Epidermal melanocyte (primary cell): ENCODE measurements around the gene ZBTB37.
"Not testable (repeated sequence)": the region's sequence is repeated elsewhere in the genome, so short reads cannot be mapped to it uniquely, and the experiment has no call there.

Experiments
- DNase-seq: peaks from one replicate; pipeline ENCODE4 v3.0.0; 2011; ENCODE audit warnings: low spot score; ENCODE audit not compliant: insufficient read length

ZBTB37 gene

DNA sequence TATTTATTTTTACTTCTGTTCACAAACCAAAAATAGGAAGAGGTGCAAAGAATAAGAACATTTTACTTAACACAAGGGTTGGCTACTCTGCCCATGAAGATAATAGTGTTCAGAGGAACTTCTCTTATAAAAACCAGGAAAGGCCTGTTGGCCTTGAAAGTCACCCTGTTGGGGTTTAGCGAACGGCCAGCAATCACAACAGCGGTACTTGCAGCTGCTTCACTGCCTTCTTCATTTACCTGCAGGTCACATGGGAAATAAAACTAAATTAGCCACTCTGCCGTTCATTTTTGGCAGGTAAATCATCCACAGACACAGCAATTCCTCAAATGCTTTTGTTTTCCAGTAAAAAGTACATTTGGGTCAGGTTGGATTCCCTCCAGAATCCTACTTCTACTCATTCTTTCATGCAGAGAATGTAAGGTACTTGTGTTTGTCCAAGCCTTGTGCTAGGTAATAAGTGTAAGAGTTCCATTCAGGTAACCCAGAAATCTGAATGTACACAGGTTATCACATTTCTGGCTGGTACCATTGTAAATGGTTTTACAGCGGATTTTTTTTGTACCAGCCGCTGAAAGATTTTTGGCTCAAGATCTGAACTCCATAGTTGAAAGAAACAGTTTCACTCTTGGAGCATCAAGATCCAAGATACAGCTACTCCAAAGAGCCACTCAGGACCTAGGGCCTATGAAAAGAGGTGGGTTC is 35.8 kb downstream of the ZBTB37 start:
- no peak for DNase-seq

DNA sequence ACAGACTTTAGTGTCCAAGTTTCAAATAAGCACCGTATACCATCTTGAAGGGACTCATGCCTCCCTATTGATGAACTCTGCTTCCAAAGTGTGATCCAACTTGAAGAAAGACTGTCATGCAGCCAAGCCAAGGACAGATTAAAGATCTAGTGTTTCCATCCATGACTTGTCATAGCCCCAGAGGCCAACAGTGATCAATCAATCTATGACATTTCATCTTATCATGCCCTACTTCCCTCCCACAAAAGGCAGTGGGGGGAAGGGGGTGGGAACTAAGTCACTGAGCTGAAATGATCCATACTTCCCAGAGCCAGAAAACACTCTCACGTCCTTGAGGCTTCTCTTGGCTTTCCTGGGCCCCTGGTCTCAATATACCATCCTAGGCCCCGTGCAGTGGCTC is 44.9 kb downstream of the ZBTB37 start:
- DNase-seq: no peak

DNA sequence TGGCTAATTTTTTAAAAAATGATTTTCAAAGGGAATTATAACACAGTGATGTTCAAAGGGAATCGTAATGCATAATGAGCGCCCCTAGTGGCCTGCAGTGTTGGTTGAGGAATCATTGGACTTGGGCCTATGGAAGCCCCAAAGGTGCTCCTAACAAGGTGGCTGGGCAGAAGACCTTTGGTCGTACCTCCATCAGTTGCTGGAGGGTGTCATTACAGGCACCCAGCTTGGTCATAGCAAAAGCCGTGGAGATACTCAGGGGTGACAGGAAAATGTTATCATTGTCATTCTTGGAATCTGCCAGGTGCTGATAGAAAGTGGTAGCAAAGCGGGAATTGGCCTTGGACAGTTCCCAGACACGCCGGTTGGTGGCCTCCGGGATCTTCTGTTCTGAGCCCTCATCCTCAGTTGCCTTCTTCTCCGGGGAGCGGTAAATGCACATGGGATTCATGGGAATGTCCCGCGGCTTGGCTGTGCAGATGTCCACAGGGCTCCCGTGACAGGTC is 46.2 kb downstream of the ZBTB37 start:
- DNase-seq: no peak

DNA sequence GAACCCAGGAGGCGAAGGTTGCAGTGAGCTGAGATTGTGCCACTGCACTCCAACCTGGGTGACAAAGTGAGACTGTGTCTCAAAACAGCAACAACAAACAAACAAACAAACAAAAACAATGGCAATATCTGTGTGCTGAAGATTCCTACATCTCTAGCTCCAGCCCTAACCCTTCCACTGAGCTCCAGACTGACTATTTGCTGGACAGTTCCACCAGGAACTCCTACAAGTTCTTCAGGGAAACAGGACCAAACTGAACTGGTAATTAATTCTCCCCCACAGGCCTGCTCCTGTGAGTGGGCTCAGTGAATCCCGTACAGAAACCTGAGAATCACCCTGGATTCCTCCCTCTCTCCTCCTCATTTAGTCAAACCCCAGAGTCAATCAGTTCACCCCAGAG is 47.4 kb downstream of the ZBTB37 start:
- no peak for DNase-seq

DNA sequence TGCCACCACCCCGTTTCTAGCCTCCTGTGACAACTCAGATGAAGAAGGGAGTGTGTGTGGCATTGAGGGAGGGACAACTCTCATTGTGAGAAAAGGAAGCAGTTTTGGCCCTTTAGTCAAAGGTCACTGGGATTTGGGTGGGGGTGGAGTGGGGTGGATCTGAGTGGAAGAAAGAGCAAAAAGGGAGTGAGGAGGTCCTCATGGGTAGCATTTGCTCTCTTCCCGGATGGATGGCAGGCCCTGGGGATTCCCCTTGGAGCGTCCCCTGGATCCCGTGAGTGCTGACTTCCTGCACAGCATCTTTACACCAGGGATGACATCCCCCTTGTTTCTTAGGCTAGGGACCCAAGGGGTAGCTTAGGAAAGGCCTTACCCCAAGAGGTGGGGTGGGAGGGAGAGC is 48.5 kb downstream of the ZBTB37 start:
- DNase-seq: no peak

DNA sequence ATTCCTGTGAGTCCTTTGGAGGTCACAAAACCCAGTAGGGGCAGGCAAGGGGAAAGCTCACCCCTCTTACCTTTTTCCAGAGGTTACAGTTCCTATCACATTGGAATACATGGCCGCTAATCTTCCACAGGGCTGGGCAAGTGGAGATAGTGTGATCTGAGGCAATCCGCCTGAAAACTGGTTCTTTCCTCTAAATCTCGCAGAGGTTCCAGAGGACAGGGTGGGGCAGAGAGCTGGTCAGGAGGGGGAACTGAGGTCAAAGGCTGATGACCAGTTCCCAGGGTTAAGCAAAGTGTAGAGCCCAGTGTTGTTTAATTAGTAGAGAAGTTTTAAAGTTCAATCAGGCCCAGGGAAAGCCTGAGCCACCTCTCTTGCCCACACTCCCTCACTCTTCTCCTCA is 49.0 kb downstream of the ZBTB37 start, which contains the start of gene SERPINC1:
TSS of gene SERPINC1 (minus strand) at position 179 of the 400 bp plus-strand sequence. CDS start at position 111, 68 bp downstream.
- no peak for DNase-seq

DNA sequence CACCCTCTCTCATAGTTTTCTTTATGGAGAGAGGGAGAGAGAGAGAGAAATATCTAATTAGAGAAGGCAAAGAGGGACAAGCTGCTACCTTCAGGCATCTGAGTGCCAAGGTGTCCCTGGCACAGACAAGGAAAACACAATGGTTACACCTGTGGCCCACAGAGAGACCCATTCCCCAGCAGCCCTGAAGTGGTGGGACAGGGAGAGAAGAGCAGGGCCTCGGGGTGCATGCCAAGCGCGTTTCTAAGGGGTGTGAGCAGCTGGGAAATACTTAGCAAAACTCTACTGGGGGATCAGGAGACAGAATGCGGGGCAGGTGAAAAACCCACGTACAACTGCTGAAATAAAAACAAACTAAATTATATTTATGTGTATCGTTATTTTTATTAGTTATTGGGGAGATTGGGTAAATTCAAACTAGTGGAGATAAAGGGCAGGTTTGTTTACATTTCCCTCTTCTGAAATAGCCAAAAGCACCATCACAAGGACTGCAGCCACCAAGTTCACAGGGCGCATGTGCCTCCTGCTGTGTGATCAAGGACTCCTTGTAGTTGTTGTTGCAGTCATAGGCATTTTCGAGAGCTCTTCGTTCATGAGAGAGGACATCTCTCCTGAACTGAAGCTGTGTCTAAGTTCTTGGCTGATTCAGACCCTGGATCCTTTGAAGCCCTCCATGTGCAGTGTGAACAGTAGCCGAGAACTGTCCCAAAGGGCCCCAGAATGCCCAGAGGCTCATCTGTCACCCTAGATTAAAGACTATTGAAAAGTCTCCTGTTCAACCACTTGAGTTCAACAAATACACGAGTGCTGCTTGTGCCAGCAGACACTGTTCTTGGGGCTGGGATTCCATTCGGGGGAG is 49.7 kb downstream of the ZBTB37 start:
- no peak for DNase-seq

DNA sequence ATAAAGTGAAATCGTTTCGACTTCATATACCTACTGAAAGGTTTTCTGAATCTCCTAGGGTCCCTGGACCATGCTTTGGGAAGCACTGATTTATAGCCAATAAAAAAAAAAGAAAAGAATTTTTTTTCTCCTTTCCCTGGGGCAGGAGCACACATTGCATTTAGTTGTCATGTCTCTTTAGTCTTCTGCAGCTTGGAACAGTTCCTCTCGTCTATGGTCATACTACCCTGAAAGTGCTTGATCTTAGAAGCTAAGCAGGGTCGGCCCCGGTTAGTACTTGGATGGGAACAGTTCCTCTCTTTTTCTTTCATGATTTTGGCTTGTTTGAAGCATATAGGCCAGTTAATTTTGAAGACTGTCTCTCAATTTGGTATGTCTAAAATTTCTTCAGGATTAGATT is 52.7 kb downstream of the ZBTB37 start:
- no peak for DNase-seq

DNA sequence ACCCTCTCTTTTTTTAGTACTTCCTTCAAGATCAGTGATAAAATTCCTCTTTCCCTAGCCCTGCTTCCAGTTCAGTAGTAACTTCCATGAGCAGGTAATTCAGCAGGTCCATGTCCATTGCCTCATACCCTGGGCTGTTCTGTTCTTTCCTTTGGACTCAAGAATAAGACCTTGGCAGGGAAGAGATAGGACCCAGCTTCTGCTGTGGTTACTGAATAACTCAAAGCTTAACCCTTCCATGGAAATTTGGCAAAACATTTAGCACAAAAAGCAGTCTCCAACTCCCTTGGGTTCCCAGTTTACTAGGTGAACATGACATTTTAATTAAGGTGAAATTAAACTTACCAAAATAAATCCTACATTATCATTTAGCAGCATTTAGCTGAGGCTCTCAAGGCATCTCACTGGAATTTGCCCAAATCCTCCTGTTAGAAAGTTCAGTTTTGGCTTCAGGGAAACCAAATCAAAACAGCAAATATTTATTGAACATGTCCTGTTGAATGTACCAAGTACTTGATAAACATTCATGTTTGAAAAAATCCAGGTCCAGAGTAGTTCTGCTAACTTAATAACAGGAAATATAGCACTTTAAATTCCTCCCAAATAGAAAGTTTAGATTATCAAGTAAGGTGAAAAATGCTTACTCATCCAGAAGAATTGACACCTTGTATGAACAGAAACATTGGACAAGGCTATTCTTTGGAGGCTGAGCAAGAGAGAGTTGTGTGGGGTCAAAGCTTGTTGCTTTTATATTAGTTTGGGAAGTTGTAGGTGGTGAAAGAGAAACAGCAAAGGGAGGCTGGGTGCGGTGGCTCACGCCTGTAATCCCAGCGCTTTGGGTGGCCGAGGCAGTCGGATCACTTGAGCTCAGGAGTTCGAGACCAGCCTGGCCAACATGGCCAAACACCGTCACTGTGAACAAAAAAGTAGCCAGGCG is 57.4 kb downstream of the ZBTB37 start:
- no peak for DNase-seq

DNA sequence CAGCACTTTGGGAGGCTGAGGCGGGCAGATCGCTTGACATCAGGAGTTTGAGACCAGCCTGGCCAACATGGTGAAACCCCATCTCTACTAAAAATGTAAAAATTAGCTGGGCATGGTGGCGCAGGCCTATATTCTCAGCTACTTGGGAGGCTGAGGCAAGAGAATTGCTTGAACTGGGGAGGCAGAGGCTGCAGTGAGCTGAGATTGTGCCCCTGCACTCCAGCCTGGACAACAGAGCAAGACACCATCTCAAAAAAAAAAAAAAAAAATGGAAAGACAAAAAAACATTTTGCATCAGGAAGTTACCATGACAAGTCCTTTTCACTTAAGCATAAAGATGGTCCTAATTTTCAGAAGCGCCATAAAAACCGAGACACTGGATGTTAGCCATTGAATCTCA is 62.4 kb downstream of the ZBTB37 start:
- not testable (repeated sequence) for DNase-seq

DNA sequence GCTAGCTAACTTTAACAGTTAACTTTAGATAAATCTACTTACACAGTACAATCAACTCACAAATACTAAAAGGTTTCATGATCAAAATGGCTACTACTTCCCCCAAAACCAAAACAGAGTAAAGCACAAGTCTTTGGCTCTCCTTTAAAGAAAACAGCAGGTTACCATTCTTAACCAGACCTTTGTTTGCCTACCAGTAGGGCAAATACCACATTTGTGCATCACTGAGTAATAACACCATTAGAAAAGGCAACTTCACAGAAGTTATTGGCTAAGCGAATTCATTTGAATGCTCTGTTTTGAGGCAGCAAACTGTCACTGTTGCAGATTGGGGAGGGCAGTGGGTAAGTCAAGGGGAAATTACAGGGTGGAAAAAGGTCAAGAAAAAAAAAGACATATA is 66.3 kb downstream of the ZBTB37 start:
- no peak for DNase-seq

DNA sequence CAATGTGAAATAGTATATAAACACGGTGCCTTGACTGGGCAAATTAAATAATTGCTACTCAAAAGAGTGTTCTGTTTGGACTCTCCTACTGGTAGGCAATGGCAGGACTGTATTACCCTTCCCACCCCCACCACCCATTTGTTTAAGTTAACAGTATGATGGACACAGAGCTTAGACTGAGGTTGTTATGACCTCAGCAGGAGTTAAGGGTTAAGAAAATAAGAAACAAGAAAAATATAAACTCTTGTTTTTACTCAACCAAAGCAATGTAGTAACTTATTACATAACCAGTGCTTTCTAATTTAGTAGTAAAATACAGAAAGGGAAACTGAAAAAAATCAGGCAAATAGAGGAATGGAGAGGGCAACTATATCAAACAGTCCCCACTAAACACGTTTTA is 68.9 kb downstream of the ZBTB37 start:
- DNase-seq: no peak

DNA sequence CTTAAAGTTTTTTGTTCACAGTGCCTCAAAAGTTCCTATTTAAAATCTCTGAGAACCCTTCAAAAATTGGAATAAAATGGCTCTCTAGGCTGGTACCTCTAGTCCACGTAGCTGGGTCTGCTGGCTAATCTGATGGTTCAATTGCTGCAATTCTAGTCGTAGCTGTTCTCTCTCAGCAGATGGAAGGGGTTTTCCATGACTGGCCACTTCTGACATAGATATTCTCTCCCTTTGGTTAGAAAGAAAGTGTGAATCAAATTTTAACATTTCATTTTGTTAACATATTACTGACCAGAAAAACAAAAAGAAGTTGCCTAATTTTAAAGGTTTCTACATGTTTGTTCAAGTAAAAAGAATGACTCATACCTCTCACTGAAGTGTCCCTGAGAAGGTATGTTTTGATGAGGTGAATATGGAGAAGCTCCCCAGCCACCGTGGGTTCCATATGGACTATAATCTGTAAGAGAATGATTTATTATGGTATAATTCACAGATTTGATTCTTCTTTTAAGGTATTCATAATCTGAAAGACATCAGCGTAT is 78.3 kb downstream of the ZBTB37 start:
- no peak for DNase-seq

DNA sequence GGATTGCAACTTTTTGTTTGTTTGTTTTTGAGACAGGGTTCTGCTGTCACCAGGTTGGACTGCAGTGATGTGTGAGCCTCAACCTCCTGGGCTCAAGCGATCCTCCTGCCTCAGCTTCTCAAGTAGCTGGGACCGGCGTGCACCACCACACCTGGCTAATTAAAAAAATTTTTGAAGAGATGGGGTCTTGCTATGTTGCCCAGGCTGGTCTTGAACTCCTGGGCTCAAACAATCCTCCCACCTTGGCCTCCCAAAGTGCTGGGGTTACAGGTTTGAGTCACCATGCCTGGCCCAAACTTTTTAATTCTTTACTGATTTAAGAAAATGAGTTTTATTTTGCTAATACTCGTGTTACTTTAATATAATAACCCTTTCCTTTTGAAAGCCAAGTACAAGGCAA is 80.4 kb downstream of the ZBTB37 start:
- no peak for DNase-seq
